Muscle of leg (tissue), 11 donors: ENCODE data around the gene DOC2A. TPM values are rescaled to one million over a fixed set of nuclear protein-coding genes. Genes with fewer than 3 reads are reported as not detected.
"Not testable (repeated sequence)": the region's sequence is repeated elsewhere in the genome, so short reads cannot be mapped to it uniquely, and the experiment has no call there.

Source experiments
- DNase-seq: peaks from one replicate; pipeline ENCODE4 v3.0.0; 2013
- H3K27ac ChIP-seq: one replicate; pipeline ENCODE4 v1.5.1; 2013; ENCODE audit warnings: mild to moderate bottlenecking, low read length, control low read depth
- H3K27me3 ChIP-seq: one replicate; pipeline ENCODE4 v1.6.1; 2013; ENCODE audit warnings: low read length; ENCODE audit not compliant: control insufficient read depth, insufficient read depth
- H3K36me3 ChIP-seq: one replicate; pipeline ENCODE4 v1.6.1; 2013; ENCODE audit warnings: low read length; ENCODE audit not compliant: control insufficient read depth, insufficient read depth
- H3K4me1 ChIP-seq: one replicate; pipeline ENCODE4 v1.6.1; 2013; ENCODE audit warnings: low read length; ENCODE audit not compliant: control insufficient read depth, insufficient read depth
- H3K4me3 ChIP-seq: one replicate; pipeline ENCODE4 v1.5.1; 2013; ENCODE audit warnings: low read length, control low read depth
- H3K9me3 ChIP-seq: replicated peaks from 2 replicates; pipeline ENCODE4 v1.6.1; 2013; ENCODE audit warnings: low read depth, low read length; ENCODE audit not compliant: control insufficient read depth
- WGBS: methylation state at CpG from one replicate; pipeline ENCODE4 v1.1.5; 2013; ENCODE audit warnings: missing lambda C conversion rate; ENCODE audit not compliant: insufficient coverage; 5-methylcytosine and 5-hydroxymethylcytosine counted together
- polyA plus RNA-seq, 8 donors: library from polyadenylated mRNA; unstranded; fragments of 120-200 nt; gene quantifications; one replicate each; pipeline versions ENCODE4 v1.2.1 to v1.2.3, GENCODE V29; 2013; ENCODE audit warnings: inconsistent platforms in 1 of 8, low replicate concordance in 1 of 8; ENCODE audit not compliant: insufficient read length in 8 of 8, insufficient read depth in 1 of 8
- total RNA-seq: library from RNA; stranded (reverse); fragments of 120-200 nt; gene quantifications from one replicate; pipeline ENCODE4 v1.2.4, GENCODE V29; 2013

Gene DOC2A
- total and polyA plus RNA-seq, 9 donors: 0.22 to 1.8 (median 0.81) TPM

DNA sequence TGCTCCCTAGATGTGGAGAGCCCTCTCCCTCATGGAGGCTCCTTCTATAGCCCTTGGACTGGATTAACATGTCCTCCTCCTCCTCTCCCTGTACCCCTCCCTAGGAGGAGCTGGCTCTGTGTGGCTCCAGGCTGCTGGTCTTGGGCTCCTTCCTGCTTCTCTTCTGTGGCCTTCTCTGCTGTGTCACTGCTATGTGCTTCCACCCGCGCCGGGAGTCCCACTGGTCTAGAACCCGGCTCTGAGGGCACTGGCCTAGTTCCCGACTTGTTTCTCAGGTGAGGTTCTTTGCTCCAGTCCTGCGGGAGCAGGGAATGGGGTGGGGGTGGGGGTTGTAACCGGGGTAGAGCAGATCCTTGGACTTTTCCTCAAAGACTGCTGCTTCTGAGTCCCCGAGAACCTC, 39.5 kb downstream of the DOC2A start:
- Histone ChIP-seq H3K27me3 (no peaks in the 10 kb centered on the region), H3K36me3 (peaks cover 26% of the 10 kb centered on the region), H3K9me3 (peaks cover 5% of the 10 kb centered on the region), H3K27ac (no peak overlapping the region), H3K4me1 (peaks cover 23% of the 10 kb centered on the region), H3K4me3 (no peak overlapping the region)
- WGBS: no CpG with 5 or more reads among the region's 8 CpGs
- DNase-seq: no peak

- Histone ChIP-seq H3K27ac (no peak overlapping the region), H3K4me3 (no peak overlapping the region), H3K36me3 (peaks cover 29% of the 10 kb centered on the region), H3K4me1 (peaks cover 3% of the 10 kb centered on the region), H3K27me3 (no peaks in the 10 kb centered on the region), H3K9me3 (peaks cover 4% of the 10 kb centered on the region)
- DNase-seq: no peak
- WGBS: 82% methylated on average over 2 of the region's 4 CpGs
These were observed 42.6 kb downstream of the DOC2A start for GRCh38 chr16:29968205-29968604.

GRCh38 chr16:29963021-29963743, 47.6 kb downstream of the DOC2A start:
- 87% methylated on average over 12 of the region's 14 CpGs for WGBS
- peak overlapping the region; percentile 82 for H3K27ac ChIP-seq
- DNase-seq: no peak

DNA sequence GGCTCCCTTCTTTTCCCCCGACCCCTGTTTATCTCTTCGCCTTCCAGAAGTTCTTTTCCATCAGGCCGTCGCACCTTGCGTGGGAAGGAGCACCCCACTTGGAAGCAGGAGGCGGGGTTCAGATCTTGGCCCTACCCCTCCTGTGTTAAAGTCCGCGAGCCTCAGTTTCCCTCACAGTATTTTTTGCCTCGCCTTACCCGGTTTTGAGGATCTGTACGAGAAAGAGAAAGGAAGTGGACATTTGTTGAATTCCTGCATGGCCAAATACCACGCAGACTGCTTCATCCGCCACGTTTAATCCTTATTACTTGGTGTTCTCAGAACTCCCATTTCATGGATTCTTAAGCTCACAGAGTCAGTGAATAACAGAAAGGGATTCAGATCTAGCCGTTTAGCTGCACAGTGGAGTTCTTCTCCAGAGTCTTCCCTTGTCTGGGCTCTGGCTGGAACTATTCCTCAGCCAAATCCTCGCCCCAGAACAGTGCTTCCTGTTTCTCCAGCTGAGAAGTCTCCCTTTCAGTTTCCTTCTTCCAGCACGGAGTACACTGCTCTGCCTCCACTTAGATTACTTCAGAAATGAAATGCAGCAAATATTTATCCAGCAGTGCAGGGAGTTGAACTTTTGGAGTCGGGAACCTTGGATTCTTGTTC, 48.4 kb downstream of the DOC2A start:
- no peaks in the 10 kb centered on the region for H3K27me3 ChIP-seq
- H3K4me3 ChIP-seq: peak overlapping the region; percentile 64
- H3K4me1 ChIP-seq: peaks cover 11% of the 10 kb centered on the region
- no peaks in the 10 kb centered on the region for H3K9me3 ChIP-seq
- peak; percentile 80 for DNase-seq
- peak overlapping the region; percentile 82 for H3K27ac ChIP-seq
- 0% methylated on average over 10 of the region's 18 CpGs for WGBS
- H3K36me3 ChIP-seq: peaks cover 6% of the 10 kb centered on the region

More at GRCh38 chr16:29963021-29963743, 47.6 kb downstream of the DOC2A start:
- Histone ChIP-seq H3K36me3 (peaks cover 11% of the 10 kb centered on the region), H3K9me3 (no peaks in the 10 kb centered on the region), H3K4me3 (peak overlapping the region; percentile 64), H3K27me3 (no peaks in the 10 kb centered on the region), H3K4me1 (peaks cover 11% of the 10 kb centered on the region)

DNA sequence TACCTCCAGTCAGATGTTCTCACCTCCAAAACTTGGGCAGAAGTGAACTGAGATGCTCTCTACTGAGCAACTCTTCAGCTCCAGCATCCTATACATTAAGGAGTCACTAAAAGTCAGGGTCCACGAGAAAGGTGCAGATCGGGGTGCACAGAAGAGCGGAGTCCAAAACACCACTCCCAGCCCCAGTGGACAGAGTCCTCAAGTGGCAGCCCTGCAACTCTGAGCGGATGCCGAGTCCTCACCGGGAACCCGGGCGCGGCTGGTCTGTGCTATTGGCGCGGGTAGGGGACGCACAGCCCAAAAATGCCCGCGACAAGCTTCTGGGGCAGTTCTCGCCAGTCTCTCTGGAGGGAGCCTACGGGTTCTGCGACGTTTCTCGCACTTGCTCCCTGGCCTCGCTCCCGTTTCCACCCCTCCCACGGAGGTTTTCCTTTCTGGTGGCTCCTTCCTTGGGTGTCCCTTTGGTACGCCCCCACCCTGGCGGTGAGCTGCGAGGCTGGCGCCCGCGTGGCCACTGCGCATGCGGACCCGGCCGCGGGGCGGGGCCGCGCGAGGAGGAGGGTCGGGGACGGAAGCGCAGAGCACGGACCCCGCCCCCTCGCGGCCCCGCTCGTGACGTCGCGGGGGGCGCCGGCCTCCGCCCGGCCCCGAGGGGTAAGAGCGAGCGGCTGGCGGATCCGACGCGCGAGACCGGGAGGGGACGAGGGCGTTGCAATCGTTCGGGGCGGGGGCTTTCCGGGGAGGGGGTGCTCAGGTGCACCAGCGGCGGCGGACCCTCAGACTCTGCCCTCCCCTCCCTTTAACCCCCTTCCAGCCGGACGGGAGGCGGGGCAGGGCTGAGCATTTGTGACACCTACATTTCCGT, 49.1 kb downstream of the DOC2A start, which contains the start of gene TMEM219:
TMEM219 (plus strand) TSS at position 601 of the 865 bp plus-strand sequence. CDS start 1,065 bp downstream, outside the sequence.
- H3K36me3 ChIP-seq: peaks cover 3% of the 10 kb centered on the region
- peaks cover 11% of the 10 kb centered on the region for H3K4me1 ChIP-seq
- 1% methylated on average over 56 of the region's 75 CpGs for WGBS
- H3K4me3 ChIP-seq: peak within 1 kb of the TSS; percentile 66
- peak; percentile 96 for DNase-seq
- peak within 1 kb of the TSS; percentile 82 for H3K27ac ChIP-seq
- no peaks in the 10 kb centered on the region for H3K9me3 ChIP-seq
- H3K27me3 ChIP-seq: no peaks in the 10 kb centered on the region

GRCh38 chr16:29961127-29961478, 49.7 kb downstream of the DOC2A start:
- peak overlapping the region; percentile 66 for H3K4me3 ChIP-seq
- H3K27ac ChIP-seq: no peak overlapping the region
- peaks cover 11% of the 10 kb centered on the region for H3K4me1 ChIP-seq
- peaks cover under 1% of the 10 kb centered on the region for H3K27me3 ChIP-seq
- H3K36me3 ChIP-seq: peaks cover 3% of the 10 kb centered on the region
- 63% methylated on average over 4 of the region's 10 CpGs for WGBS
- no peaks in the 10 kb centered on the region for H3K9me3 ChIP-seq
- DNase-seq: peak; percentile 22

DNA sequence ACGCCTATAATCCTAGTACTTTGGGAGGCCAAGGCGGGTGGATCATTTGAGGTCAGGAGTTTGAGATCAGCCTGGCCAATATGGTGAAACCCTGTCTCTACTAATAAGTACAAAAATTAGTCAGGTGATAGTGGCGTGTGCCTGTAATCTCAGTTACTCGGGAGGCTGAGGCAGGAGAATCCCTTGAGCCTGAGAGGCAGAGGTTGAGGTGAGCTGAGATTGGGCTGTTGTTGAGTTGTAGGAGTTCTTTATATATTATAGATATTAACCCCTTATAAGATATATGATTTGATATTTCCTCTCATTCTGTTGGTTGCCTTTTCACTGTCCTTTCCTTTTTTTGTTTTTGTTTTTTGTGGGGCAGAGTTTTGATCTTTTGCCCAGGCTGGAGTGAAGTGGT, 51.0 kb downstream of the DOC2A start:
- H3K4me1 ChIP-seq: peaks cover 11% of the 10 kb centered on the region
- WGBS: no CpG with 5 or more reads among the region's 4 CpGs
- not testable (repeated sequence) for H3K4me3 ChIP-seq, H3K9me3 ChIP-seq, H3K27ac ChIP-seq, DNase-seq, H3K27me3 ChIP-seq, H3K36me3 ChIP-seq

DNA sequence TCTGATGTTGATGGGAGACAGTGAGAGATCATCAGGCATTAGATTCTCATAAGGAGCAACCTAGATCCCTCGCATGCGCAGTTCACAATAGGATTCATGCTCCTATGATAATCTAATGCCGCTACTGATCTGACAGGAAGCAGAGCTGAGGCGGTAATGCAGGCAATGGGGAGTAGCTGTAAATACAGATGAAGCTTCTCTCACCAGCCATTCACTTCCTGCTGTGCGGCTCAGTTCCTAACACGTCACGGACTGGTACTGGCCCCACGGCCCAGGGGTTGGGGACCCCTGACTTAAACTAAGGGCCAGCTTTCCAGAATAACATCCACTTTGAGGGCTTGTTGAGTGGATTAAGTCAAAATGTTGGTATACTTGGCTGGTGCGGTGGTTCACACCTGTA, 51.5 kb downstream of the DOC2A start:
- H3K36me3 ChIP-seq: no peaks in the 10 kb centered on the region
- peaks cover 11% of the 10 kb centered on the region for H3K4me1 ChIP-seq
- no peaks in the 10 kb centered on the region for H3K9me3 ChIP-seq
- WGBS: 83% methylated on average over 3 of the region's 9 CpGs
- no peak overlapping the region for H3K4me3 ChIP-seq
- H3K27ac ChIP-seq: no peak overlapping the region
- DNase-seq: no peak
- H3K27me3 ChIP-seq: peaks cover 3% of the 10 kb centered on the region

- Histone ChIP-seq H3K27ac (no peak overlapping the region), H3K9me3 (no peaks in the 10 kb centered on the region), H3K4me1 (peaks cover 11% of the 10 kb centered on the region), H3K27me3 (peaks cover 3% of the 10 kb centered on the region), H3K36me3 (no peaks in the 10 kb centered on the region), H3K4me3 (no peak overlapping the region)
- WGBS: 95% methylated on average over 3 of the region's 5 CpGs
- DNase-seq: no peak
These were observed 52.1 kb downstream of the DOC2A start for GRCh38 chr16:29958756-29959155.
